Measurements from ENCODE around the gene SNX12.
"Not testable (repeated sequence)": the region's sequence is repeated elsewhere in the genome, so short reads cannot be mapped to it uniquely, and the experiment has no call there.

SNX12 gene

GRCh38 chrX:71085900-71086299 lies 17.8 kb upstream of the SNX12 start:
- no peak for FAIRE-seq

GRCh38 chrX:71082822-71083221 lies 14.7 kb upstream of the SNX12 start:
- no peak for FAIRE-seq

GRCh38 chrX:71082124-71082647 lies 14.1 kb upstream of the SNX12 start:
- no peak for FAIRE-seq

- FAIRE-seq, result no peak
Observed at GRCh38 chrX:71081330-71082123, 13.4 kb upstream of the SNX12 start.

- FAIRE-seq, result no peak
Observed at GRCh38 chrX:71070531-71070930, 2.4 kb upstream of the SNX12 start.

GRCh38 chrX:71067712-71068043 lies 456 bp downstream of the SNX12 start:
- FAIRE-seq, result no peak

- FAIRE-seq, result no peak
Observed at GRCh38 chrX:71067089-71067488, 1.0 kb downstream of the SNX12 start.

- no peak for FAIRE-seq
Observed at GRCh38 chrX:71060127-71060526, 8.0 kb downstream of the SNX12 start.

GRCh38 chrX:71057848-71058530 lies 10.1 kb downstream of the SNX12 start:
- FAIRE-seq, result no peak

GRCh38 chrX:71056867-71057266 lies 11.3 kb downstream of the SNX12 start:
- FAIRE-seq, result no peak

- FAIRE-seq, result no peak
Observed at GRCh38 chrX:71053217-71053621, 14.9 kb downstream of the SNX12 start.

- FAIRE-seq, result no peak
Observed at GRCh38 chrX:71052721-71053120, 15.4 kb downstream of the SNX12 start.

GRCh38 chrX:71047891-71048290 lies 20.2 kb downstream of the SNX12 start:
- not testable (repeated sequence) for FAIRE-seq

GRCh38 chrX:71017396-71017939 lies 50.7 kb downstream of the SNX12 start:
- no peak for FAIRE-seq

Measured in TTC549 (cell line).